Measurements from ENCODE around the gene FHL5.

Gene FHL5

DNA sequence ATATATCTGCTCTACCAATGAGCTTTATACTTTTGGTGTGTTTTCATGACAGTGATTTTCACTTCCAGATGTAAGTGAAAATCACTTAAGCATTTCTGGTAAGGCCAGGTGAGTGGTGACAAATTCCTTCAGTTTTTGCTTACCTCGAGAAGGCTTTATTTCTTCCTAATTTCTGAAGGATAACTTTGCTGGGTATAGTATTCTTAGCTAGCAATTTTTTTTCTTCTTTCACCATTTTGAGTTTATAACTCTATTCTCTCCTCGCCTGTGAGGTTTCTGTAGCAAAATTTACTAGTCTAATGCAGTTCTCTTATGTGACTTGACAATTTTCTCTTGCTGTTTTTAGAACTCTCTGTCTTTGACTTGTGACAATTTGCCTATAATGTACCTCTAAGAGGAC, 7.1 kb downstream of the FHL5 start:
- no peaks in the 10 kb centered on the region for H3K4me1 Mint-ChIP-seq
- peaks cover 11% of the 10 kb centered on the region for H3K9me3 Mint-ChIP-seq
- no peak overlapping the region for H3K4me3 Mint-ChIP-seq
- H3K36me3 Mint-ChIP-seq = no peaks in the 10 kb centered on the region
- CTCF ChIA-PET = no interaction called here
- peaks cover 8% of the 10 kb centered on the region for H3K27me3 Mint-ChIP-seq
- H3K27ac Mint-ChIP-seq = no peak overlapping the region
- DNase-seq = no peak

DNA sequence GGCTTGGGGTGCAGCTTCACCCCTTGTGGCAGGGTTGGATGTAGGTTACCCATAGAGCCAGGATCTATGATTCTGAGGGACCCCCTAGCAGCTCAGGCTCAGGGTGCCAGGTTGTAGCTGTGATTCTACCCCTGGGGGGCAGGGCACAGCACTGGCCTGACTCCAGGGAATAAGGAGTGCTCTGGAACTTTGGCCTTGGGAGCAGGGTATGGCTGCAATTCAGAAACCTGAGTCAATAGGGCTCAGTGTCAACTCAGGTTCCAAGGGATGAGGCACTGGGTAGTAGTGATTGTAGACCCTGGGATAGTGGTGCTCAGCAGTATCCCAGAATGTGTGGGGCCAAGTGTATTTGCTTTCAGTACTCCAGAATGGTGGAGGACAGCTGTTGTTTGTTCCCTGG, 8.6 kb downstream of the FHL5 start:
- H3K27ac Mint-ChIP-seq = no peak overlapping the region
- no peaks in the 10 kb centered on the region for H3K4me1 Mint-ChIP-seq
- CTCF ChIA-PET = no interaction called here
- H3K27me3 Mint-ChIP-seq = peaks cover 8% of the 10 kb centered on the region
- no peaks in the 10 kb centered on the region for H3K36me3 Mint-ChIP-seq
- no peak for DNase-seq
- peaks cover 11% of the 10 kb centered on the region for H3K9me3 Mint-ChIP-seq
- H3K4me3 Mint-ChIP-seq = no peak overlapping the region

DNA sequence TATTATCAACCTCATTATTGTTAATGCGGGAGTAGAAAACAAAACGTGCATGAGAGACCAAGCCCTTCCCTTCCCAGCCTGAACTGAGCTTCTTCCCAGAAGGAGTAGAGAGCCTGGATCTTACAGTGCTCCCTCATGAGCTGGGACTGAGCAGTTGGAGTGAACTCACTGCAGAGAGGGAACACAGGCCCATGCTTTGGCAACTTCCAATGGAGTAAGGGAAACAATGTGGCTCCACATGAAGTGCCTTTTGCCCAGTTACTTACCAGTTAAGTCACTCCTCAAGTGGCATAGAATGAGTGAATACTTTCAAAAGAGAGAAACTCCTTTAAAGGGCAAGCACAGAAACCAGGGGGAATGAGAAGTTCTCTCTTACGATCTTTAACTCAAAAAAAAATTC, 12.4 kb downstream of the FHL5 start:
- Mint-ChIP-seq H3K27me3 (peaks cover 8% of the 10 kb centered on the region), H3K9me3 (peaks cover 5% of the 10 kb centered on the region), H3K4me3 (no peak overlapping the region), H3K27ac (no peak overlapping the region), H3K36me3 (no peaks in the 10 kb centered on the region), H3K4me1 (no peaks in the 10 kb centered on the region)
- DNase-seq = no peak
- CTCF ChIA-PET = no interaction called here

- H3K9me3 Mint-ChIP-seq = peaks cover 2% of the 10 kb centered on the region
- no peak overlapping the region for H3K4me3 Mint-ChIP-seq
- H3K27me3 Mint-ChIP-seq = peaks cover 8% of the 10 kb centered on the region
- CTCF ChIA-PET = no interaction called here
- H3K4me1 Mint-ChIP-seq = no peaks in the 10 kb centered on the region
- DNase-seq = no peak
- no peaks in the 10 kb centered on the region for H3K36me3 Mint-ChIP-seq
- no peak overlapping the region for H3K27ac Mint-ChIP-seq
Measured at GRCh38 chr6:96576221-96576620, 13.3 kb downstream of the FHL5 start.

DNA sequence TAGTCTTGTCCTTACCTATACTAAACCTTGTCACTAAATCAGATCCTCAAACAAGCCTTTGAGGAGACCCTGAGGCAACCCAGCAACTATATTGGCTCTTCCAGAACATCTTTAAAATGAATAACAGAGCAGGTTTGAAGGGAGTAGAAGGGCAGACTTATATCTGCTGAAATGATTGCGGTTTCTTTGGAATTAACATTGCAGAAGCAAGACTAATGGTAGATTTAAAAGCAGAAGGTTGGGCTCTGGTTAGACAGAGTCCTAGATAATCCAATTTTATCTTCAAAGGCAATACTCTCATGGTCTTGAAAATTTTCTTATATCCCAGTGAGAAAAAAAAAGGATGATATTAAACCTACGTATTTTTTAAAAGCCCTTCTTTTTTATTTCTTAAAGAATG, 19.1 kb downstream of the FHL5 start:
- H3K4me1 Mint-ChIP-seq = no peaks in the 10 kb centered on the region
- H3K36me3 Mint-ChIP-seq = no peaks in the 10 kb centered on the region
- H3K27me3 Mint-ChIP-seq = peaks cover 4% of the 10 kb centered on the region
- H3K4me3 Mint-ChIP-seq = no peak overlapping the region
- H3K9me3 Mint-ChIP-seq = no peaks in the 10 kb centered on the region
- CTCF ChIA-PET = no interaction called here
- no peak overlapping the region for H3K27ac Mint-ChIP-seq
- no peak for DNase-seq

DNA sequence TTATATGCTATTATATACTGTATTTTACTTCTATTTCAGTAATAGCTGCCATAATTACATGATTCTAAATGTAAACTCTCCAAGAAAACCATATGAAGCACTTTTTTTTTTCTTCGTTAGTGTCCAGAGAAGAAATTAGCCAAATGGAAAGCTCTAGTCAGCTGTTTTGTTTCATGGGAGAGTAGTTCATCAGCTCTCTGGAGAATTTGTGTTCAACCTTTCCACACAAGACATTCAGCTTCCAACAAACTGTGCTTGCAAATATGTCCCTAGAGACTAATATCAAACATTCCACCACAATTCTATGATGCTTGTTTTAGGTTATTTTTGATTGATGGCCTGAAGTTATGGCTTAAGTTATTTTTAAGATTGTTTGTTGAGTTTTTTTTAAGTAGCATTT, 19.5 kb downstream of the FHL5 start:
- no peak for DNase-seq
- Mint-ChIP-seq H3K36me3 (no peaks in the 10 kb centered on the region), H3K9me3 (no peaks in the 10 kb centered on the region), H3K4me3 (no peak overlapping the region), H3K27ac (no peak overlapping the region), H3K27me3 (peaks cover 4% of the 10 kb centered on the region), H3K4me1 (no peaks in the 10 kb centered on the region)
- CTCF ChIA-PET = no interaction called here

GRCh38 chr6:96604420-96604819, 41.5 kb downstream of the FHL5 start:
- no peak overlapping the region for H3K4me3 Mint-ChIP-seq
- no peaks in the 10 kb centered on the region for H3K9me3 Mint-ChIP-seq
- H3K36me3 Mint-ChIP-seq = no peaks in the 10 kb centered on the region
- H3K27ac Mint-ChIP-seq = no peak overlapping the region
- no peaks in the 10 kb centered on the region for H3K4me1 Mint-ChIP-seq
- CTCF ChIA-PET = no interaction called here
- H3K27me3 Mint-ChIP-seq = no peaks in the 10 kb centered on the region
- no peak for DNase-seq

GRCh38 chr6:96608074-96608473, 45.1 kb downstream of the FHL5 start:
- Mint-ChIP-seq H3K27me3 (peaks cover 6% of the 10 kb centered on the region), H3K36me3 (no peaks in the 10 kb centered on the region), H3K4me3 (no peak overlapping the region), H3K27ac (no peak overlapping the region), H3K4me1 (no peaks in the 10 kb centered on the region), H3K9me3 (no peaks in the 10 kb centered on the region)
- DNase-seq = no peak
- CTCF ChIA-PET = no interaction called here

DNA sequence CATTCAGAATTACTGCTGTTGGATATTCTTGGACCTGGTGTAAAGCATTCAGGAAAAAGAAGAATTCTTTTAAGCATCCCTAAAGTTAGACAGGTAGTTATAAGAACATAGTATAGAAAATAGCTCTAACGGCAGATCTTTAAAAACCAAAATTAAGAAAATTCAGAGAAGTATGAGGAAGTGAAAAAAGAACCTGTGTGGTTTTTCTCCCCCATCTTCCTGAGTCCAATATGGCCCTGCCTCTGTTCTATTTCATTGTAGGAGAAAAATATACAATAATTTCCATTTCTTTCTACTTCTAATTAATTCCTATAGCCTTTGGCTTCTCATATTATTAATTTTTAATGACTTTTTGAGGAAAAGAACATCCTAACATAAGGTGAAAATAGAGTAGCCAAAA, 47.1 kb downstream of the FHL5 start:
- Mint-ChIP-seq H3K4me1 (no peaks in the 10 kb centered on the region), H3K27ac (no peak overlapping the region), H3K4me3 (no peak overlapping the region), H3K9me3 (no peaks in the 10 kb centered on the region), H3K36me3 (no peaks in the 10 kb centered on the region), H3K27me3 (peaks cover 6% of the 10 kb centered on the region)
- DNase-seq = no peak
- CTCF ChIA-PET = interaction anchor here (0.5 kb wide), 1 partner anchor 57 kb away, joined by 3 read pairs; no protein-coding TSS in a partner anchor

GRCh38 chr6:96611342-96611991, 48.5 kb downstream of the FHL5 start:
- H3K27ac Mint-ChIP-seq = no peak overlapping the region
- no peak overlapping the region for H3K4me3 Mint-ChIP-seq
- H3K36me3 Mint-ChIP-seq = no peaks in the 10 kb centered on the region
- CTCF ChIA-PET = no interaction called here
- H3K9me3 Mint-ChIP-seq = no peaks in the 10 kb centered on the region
- no peaks in the 10 kb centered on the region for H3K4me1 Mint-ChIP-seq
- H3K27me3 Mint-ChIP-seq = peaks cover 6% of the 10 kb centered on the region
- no peak for DNase-seq

DNA sequence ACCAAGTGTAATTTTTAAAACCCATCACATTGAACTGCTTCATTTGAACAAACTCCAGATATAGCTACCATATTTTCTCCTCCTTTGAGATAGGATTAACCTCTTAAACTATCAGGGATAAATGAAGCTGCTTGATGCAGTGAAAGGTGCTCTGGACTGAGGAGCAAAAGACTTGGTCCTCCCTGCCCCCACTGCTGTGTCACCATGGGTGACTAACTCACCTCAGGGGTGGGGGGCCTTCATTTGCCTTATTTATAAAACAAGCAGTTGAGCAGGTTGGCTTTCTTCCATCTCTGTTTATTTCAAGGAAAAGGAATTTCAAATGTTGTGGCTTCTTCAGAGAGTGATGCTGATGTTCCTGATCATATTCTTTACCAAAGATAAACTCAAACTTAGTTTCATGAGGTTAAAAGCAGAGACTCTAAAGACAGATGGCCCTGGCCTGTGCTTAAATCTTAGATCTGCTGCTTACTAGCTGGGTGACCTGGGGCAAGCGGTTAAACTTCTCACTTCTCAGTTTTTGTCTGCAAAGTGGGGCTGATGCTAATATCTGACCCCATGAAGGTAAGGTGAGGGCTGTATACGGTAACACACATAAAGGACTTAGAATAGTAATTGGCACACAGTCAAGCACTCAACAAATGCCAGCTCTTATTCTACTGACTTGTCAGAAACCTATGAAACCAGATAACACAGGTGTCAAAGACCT, 50.5 kb downstream of the FHL5 start:
- H3K27me3 Mint-ChIP-seq = peaks cover 6% of the 10 kb centered on the region
- DNase-seq = no peak
- H3K27ac Mint-ChIP-seq = no peak overlapping the region
- no peaks in the 10 kb centered on the region for H3K9me3 Mint-ChIP-seq
- H3K36me3 Mint-ChIP-seq = no peaks in the 10 kb centered on the region
- H3K4me1 Mint-ChIP-seq = no peaks in the 10 kb centered on the region
- H3K4me3 Mint-ChIP-seq = no peak overlapping the region
- CTCF ChIA-PET = no interaction called here

DNA sequence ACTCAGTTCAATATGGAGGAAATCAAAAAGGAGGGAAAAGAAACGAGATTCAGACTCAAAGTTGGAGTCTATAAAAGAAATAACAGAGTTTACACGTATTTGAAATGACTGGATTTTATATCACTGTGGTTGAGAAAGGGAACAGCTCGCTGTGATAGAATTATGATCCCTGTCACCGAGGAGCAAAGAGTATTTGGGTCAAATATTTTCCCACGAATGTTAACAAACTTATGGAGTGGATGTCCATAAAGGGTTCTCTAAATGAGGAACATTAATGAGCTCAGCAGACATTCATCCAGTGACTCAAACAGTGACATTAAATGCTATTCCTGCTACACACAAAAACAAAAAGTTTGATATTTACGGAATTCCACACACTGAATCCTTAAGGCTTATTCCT, 57.9 kb downstream of the FHL5 start:
- Mint-ChIP-seq H3K4me1 (no peaks in the 10 kb centered on the region), H3K27me3 (no peaks in the 10 kb centered on the region), H3K36me3 (no peaks in the 10 kb centered on the region), H3K4me3 (no peak overlapping the region), H3K27ac (no peak overlapping the region), H3K9me3 (no peaks in the 10 kb centered on the region)
- DNase-seq = no peak
- CTCF ChIA-PET = no interaction called here

DNA sequence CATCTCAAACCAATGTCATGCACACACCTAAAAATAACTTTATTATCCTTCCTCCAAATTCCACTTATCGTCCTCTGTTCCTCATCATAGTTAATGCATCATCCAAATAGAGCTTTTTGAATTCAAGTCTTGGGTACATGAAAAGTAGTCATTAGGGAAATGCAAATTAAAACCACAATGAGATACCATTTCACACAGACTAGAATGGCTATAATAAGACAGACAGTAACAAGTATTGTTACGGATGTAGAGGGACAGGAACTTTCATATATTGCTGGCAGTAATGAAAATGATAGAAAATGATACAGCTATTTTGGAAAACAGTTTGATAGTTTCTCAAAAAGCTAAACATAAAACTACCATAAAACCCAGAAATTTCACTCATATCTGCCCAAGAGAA, 59.1 kb downstream of the FHL5 start:
- no peaks in the 10 kb centered on the region for H3K4me1 Mint-ChIP-seq
- CTCF ChIA-PET = no interaction called here
- no peaks in the 10 kb centered on the region for H3K27me3 Mint-ChIP-seq
- H3K9me3 Mint-ChIP-seq = no peaks in the 10 kb centered on the region
- no peak for DNase-seq
- H3K36me3 Mint-ChIP-seq = no peaks in the 10 kb centered on the region
- no peak overlapping the region for H3K27ac Mint-ChIP-seq
- H3K4me3 Mint-ChIP-seq = no peak overlapping the region

DNA sequence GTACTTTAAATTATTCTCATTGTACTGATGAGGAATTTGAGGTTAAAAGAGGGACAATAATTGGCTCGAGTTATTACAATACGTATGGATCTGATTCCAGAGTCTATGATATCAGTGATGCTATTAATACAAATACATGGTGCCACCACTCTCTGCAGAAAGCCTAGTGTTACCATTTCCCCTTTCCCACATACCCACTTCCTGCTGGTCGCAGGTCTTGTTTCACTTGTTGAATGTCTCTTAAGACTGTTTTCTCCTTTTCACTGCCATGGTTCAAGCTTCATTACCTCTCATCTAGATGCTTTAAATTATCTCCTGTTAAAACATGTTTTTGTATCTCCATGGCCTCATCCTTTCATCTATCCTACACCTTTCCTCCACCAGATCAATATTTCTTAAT, 62.0 kb downstream of the FHL5 start:
- Mint-ChIP-seq H3K36me3 (no peaks in the 10 kb centered on the region), H3K4me3 (no peak overlapping the region), H3K9me3 (no peaks in the 10 kb centered on the region), H3K27me3 (no peaks in the 10 kb centered on the region), H3K27ac (no peak overlapping the region), H3K4me1 (no peaks in the 10 kb centered on the region)
- no peak for DNase-seq
- CTCF ChIA-PET = interaction anchor here (1.3 kb wide), 1 partner anchor 435 kb away, joined by 5 read pairs; no protein-coding TSS in a partner anchor

DNA sequence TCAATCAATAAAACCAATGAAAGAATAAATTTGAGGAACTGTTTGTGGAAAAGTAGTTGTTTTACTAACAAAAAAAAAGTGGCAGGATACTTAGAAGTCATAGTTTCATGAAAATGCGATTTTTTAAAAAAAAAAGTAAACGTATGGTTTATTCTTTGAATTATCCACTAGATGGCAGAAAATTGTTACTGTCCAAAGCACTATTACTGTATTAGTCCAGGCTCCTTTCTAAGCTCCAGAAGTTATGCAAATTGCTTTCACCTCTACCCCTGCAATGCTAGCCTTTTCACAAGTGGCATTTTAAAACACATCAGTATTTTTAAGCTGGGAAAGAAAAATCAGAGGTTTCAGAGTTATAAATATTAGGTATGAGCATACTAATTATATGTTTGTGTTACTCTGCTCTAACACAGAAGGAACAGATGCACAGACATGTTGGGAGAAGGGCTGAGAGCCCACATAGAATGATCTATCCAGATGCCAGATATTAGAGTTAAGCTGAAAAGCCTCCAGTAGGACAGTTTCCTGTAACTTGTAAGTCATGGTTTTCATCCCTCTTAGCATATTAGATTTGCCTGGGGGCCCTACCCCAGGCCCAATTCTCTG, 63.9 kb downstream of the FHL5 start:
- Mint-ChIP-seq H3K27me3 (no peaks in the 10 kb centered on the region), H3K27ac (no peak overlapping the region), H3K36me3 (no peaks in the 10 kb centered on the region), H3K9me3 (no peaks in the 10 kb centered on the region), H3K4me3 (no peak overlapping the region), H3K4me1 (no peaks in the 10 kb centered on the region)
- CTCF ChIA-PET = interaction anchor here (0.6 to 2.2 kb wide), 12 partner anchors 19 to 1011 kb away, joined by 3 to 17 read pairs (median 3); partner anchors contain the start of gene NDUFAF4
- DNase-seq = no peak

Data from activated naive CD4-positive, alpha-beta T cell treated with anti-CD3 and anti-CD28 coated beads, Interleukin-2, amount 10 ng/mL, durations not matched to agents 7 days and 5 days (primary cell).